ENCODE results near the gene CASKIN2. TPM values are rescaled to one million over a fixed set of nuclear protein-coding genes. Genes with fewer than 3 reads are reported as not detected.
A peak's percentile ranks its signal among the peaks of the same experiment; 100 is the strongest.

CASKIN2 gene
- total RNA-seq, 1 experiment from 2014 or later, result 37.0 TPM

DNA sequence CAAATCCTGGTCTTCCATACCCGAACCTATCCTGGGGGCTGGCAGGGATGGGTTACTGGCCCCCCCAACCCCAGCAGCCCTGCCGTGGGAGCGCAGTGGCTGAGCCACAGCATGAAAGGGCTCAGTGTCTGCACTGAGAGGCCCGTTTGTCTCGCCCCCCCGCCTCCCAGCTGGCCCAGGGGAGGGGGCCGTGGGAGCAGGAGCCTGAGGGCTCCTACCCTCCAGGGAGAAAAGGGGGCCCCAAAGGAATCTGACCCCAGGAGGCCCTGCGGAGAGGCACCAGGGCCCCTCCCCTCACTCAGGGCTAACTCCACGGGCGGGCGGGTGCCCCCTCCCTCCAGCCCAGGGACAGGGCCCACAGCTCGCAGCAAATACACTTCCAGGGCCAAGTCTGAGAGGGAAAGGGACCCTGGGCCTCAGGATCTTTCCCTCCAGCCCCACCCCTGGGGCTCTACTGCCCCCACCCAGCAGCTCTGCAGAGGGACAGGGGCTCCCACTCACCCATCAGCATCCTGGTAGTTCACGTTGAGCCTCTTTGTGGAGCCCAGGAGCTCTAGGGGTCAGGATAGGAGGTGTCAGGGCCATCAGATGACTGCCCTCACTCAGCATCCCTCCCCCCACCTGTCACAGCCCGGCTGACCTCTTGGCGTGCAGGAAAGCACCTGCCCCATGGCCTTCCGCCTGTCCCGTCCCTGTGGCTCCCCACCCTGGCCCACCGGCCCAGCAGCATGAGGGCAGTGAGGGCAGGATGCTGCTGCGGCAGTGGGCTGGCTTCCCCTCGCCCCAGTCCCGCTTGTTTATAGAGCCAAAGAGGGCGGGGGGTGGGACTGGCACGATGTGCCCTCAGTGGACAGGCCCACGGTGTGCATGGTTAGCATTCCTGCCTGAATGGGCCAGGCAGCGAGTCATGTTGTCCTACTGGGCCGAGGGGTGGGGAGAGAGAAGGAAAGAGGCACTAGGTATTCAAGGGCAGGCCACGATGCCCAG is 7.3 kb downstream of the CASKIN2 start:
- no peak overlapping the region for H3T11ph ChIP-seq (ENCODE audit: low read length)
- H4K5ac ChIP-seq (ENCODE audit: insufficient read length, low read depth, low read length), result no peak overlapping the region
- Mint-ChIP-seq H3K9me3 (no peaks in the 10 kb centered on the region), H3K4me3 (no peak overlapping the region), H3K27me3 (ENCODE audit: low read depth) (no peaks in the 10 kb centered on the region), H3K36me3 (ENCODE audit: insufficient read depth in 1 of 3, low read depth in 3 of 3) (peaks cover 0 to 44% (median 28%) of the 10 kb centered on the region in 3 experiments; a peak in 5 of 7 replicates), H3K4me1 (no peaks in the 10 kb centered on the region), H3K27ac (peak overlapping the region in 1 of 3 experiments; percentile 92; a peak in 1 of 7 replicates)
- H3K9ac ChIP-seq (ENCODE audit: extremely low read depth, insufficient read length, low read length), result no peak overlapping the region
- no peak overlapping the region for H2AK5ac ChIP-seq (ENCODE audit: insufficient read length, low read length)
- no peaks in the 10 kb centered on the region for H3K4me1 ChIP-seq (ENCODE audit: insufficient read depth, low read length)
- H2BK12ac ChIP-seq (ENCODE audit: insufficient read length, low read depth, low read length), result no peak overlapping the region
- TF ChIP-seq, protein P1, sequence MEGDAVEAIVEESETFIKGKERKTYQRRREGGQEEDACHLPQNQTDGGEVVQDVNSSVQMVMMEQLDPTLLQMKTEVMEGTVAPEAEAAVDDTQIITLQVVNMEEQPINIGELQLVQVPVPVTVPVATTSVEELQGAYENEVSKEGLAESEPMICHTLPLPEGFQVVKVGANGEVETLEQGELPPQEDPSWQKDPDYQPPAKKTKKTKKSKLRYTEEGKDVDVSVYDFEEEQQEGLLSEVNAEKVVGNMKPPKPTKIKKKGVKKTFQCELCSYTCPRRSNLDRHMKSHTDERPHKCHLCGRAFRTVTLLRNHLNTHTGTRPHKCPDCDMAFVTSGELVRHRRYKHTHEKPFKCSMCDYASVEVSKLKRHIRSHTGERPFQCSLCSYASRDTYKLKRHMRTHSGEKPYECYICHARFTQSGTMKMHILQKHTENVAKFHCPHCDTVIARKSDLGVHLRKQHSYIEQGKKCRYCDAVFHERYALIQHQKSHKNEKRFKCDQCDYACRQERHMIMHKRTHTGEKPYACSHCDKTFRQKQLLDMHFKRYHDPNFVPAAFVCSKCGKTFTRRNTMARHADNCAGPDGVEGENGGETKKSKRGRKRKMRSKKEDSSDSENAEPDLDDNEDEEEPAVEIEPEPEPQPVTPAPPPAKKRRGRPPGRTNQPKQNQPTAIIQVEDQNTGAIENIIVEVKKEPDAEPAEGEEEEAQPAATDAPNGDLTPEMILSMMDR (conservative IDR thresholded peaks at IDR 0.05), result no peak
- H2BK15ac ChIP-seq (ENCODE audit: low read depth, low read length), result no peak overlapping the region
- no peaks in the 10 kb centered on the region for H3K79me1 ChIP-seq (ENCODE audit: insufficient read depth, low read depth, low read length, poor library complexity, severe bottlenecking)
- H3K79me2 ChIP-seq (ENCODE audit: insufficient read depth, low read length), result no peaks in the 10 kb centered on the region
- no peaks in the 10 kb centered on the region for H3K9me3 ChIP-seq (ENCODE audit: control insufficient read depth, low read depth, low read length)
- H4K20me1 ChIP-seq (ENCODE audit: control insufficient read depth, insufficient read depth, insufficient read length), result no peaks in the 10 kb centered on the region
- H3K4ac ChIP-seq (ENCODE audit: low read depth, low read length), result no peak overlapping the region
- no peaks in the 10 kb centered on the region for H3K23me2 ChIP-seq (ENCODE audit: insufficient read length, low read depth, low read length, poor library complexity, severe bottlenecking)
- no peaks in the 10 kb centered on the region for H3K27me3 ChIP-seq (ENCODE audit: insufficient read depth, low read length)
- H3K4me2 ChIP-seq (ENCODE audit: insufficient read depth, insufficient read length, low read length), result no peak overlapping the region
- no peak overlapping the region for H3K14ac ChIP-seq (ENCODE audit: insufficient read depth, low read length)
- no peak overlapping the region for H2BK120ac ChIP-seq (ENCODE audit: low read depth, low read length, poor library complexity, severe bottlenecking)
- H2AFZ ChIP-seq (ENCODE audit: low read length), result no peak overlapping the region
- H3K56ac ChIP-seq (ENCODE audit: insufficient read length, low read depth, low read length), result no peak overlapping the region
- H3K27ac ChIP-seq (ENCODE audit: insufficient read length, low read depth, low read length), result no peak overlapping the region
- no peak overlapping the region for H4K91ac ChIP-seq (ENCODE audit: insufficient read length, low read depth, low read length)
- H2BK20ac ChIP-seq (ENCODE audit: low read depth, low read length, poor library complexity, severe bottlenecking), result no peak overlapping the region
- no peak for DNase-seq
- WGBS (ENCODE audit: extremely low coverage, insufficient read length, low lambda C conversion rate), result no CpG with 5 or more reads among the region's 27 CpGs
- H2BK5ac ChIP-seq (ENCODE audit: insufficient read length, low read length), result no peak overlapping the region
- H3K23ac ChIP-seq (ENCODE audit: insufficient read length, low read depth, low read length), result no peak overlapping the region
- H4K8ac ChIP-seq (replicated peaks; ENCODE audit: insufficient read length, low read depth, low read length), result no peak overlapping the region
- H3K18ac ChIP-seq (ENCODE audit: insufficient read length, low read depth, low read length), result no peak overlapping the region
